HepG2 (cell line): ENCODE measurements around the gene IPO8. TPM values are rescaled to one million over a fixed set of nuclear protein-coding genes. Genes with fewer than 3 reads are reported as not detected.
A peak's percentile ranks its signal among the peaks of the same experiment; 100 is the strongest.

Experiments used
- AHR ChIP-seq: IDR thresholded peaks from 2 replicates; pipeline ENCODE4 v1.6.1; 2018; ENCODE audit warnings: missing genetic modification reagents, missing compliant biosample characterization
- BORCS8-MEF2B ChIP-seq: sonication (generic); formaldehyde crosslinking; IDR thresholded peaks from 2 replicates; pipeline ENCODE4 v1.8.0; 2022; ENCODE audit warnings: mild to moderate bottlenecking, missing genetic modification reagents
- CBFB ChIP-seq: sonication (generic); formaldehyde crosslinking; IDR thresholded peaks from 2 replicates; pipeline ENCODE4 v1.4.0; 2020; ENCODE audit warnings: missing genetic modification reagents
- EEA1 ChIP-seq: sonication (generic); formaldehyde crosslinking; IDR thresholded peaks from 2 replicates; pipeline ENCODE4 v1.5.1; 2020; ENCODE audit warnings: mild to moderate bottlenecking, missing genetic modification reagents, borderline replicate concordance
- FOXC1 ChIP-seq: sonication (generic); formaldehyde crosslinking; IDR thresholded peaks from 2 replicates; pipeline ENCODE4 v1.8.0; 2022; ENCODE audit warnings: mild to moderate bottlenecking, missing genetic modification reagents, borderline replicate concordance
- HNRNPH1 ChIP-seq: fragments of 200-400 bp; formaldehyde crosslinking; optimal IDR thresholded peaks from 2 replicates; pipeline ENCODE3; 2017; ENCODE audit warnings: mild to moderate bottlenecking, low read depth, low read length
- HNRNPL ChIP-seq: fragments of 200-400 bp; formaldehyde crosslinking; IDR thresholded peaks from 2 replicates; pipeline ENCODE4 v1.6.1; 2017; ENCODE audit warnings: mild to moderate bottlenecking, low read depth, low read length
- KLF13 ChIP-seq: sonication (generic); formaldehyde crosslinking; IDR thresholded peaks from 2 replicates; pipeline ENCODE4 v1.4.0; 2020; ENCODE audit warnings: mild to moderate bottlenecking, missing genetic modification reagents
- MAF1 ChIP-seq: sonication (generic); formaldehyde crosslinking; IDR thresholded peaks from 2 replicates; pipeline ENCODE4 v1.5.0; 2020; ENCODE audit warnings: missing genetic modification reagents, borderline replicate concordance
- MED8 ChIP-seq: sonication (generic); formaldehyde crosslinking; IDR thresholded peaks from 2 replicates; pipeline ENCODE4 v1.8.1; 2023; ENCODE audit warnings: mild to moderate bottlenecking, missing genetic modification reagents; ENCODE audit not compliant: insufficient replicate concordance
- MIXL1 ChIP-seq: IDR thresholded peaks from 2 replicates; pipeline ENCODE4 v1.6.1; 2016
- NCOR1 ChIP-seq: fragments of 200-600 bp; sonication (generic); IDR thresholded peaks from 2 replicates; pipeline ENCODE4 v1.7.0; 2017; ENCODE audit warnings: antibody characterized with exemption, low read length, borderline replicate concordance
- RFXANK ChIP-seq: IDR thresholded peaks from 2 replicates; pipeline ENCODE4 v1.6.1; 2016
- RNF2 ChIP-seq: fragments of 450-650 bp; conservative IDR thresholded peaks from 2 replicates; pipeline ENCODE4 v1.6.1; 2016; ENCODE audit warnings: low read depth
- SNAPC2 ChIP-seq: sonication (generic); formaldehyde crosslinking; IDR thresholded peaks from 2 replicates; pipeline ENCODE4 v1.8.1; 2022; ENCODE audit warnings: mild to moderate bottlenecking, missing genetic modification reagents
- SP140L ChIP-seq: sonication (generic); formaldehyde crosslinking; IDR thresholded peaks from 2 replicates; pipeline ENCODE4 v1.4.0; 2020; ENCODE audit warnings: missing genetic modification reagents, borderline replicate concordance
- TCF12 ChIP-seq, 2 experiments: fragments of 450-650 bp in 1 of 2; sonication (generic) in 1 of 2; formaldehyde crosslinking in 1 of 2; IDR thresholded peaks; 2 replicates each; pipeline versions ENCODE4 v1.6.1 to v1.8.0; 2017 to 2022; ENCODE audit warnings: antibody characterized with exemption in 1 of 2, mild to moderate bottlenecking in 1 of 2, missing genetic modification reagents in 1 of 2, moderate library complexity in 1 of 2
- ZFP90 ChIP-seq: sonication (generic); formaldehyde crosslinking; IDR thresholded peaks from 2 replicates; pipeline ENCODE4 v1.8.0; 2022; ENCODE audit warnings: missing genetic modification reagents, mild to moderate bottlenecking, inconsistent platforms, borderline replicate concordance
- ZKSCAN8 ChIP-seq: IDR thresholded peaks from 2 replicates; pipeline ENCODE4 v1.6.1; 2016; ENCODE audit warnings: borderline replicate concordance, missing genetic modification reagents, missing compliant biosample characterization
- ZNF124 ChIP-seq: sonication (generic); formaldehyde crosslinking; IDR thresholded peaks from 2 replicates; pipeline ENCODE4 v1.4.0; 2020; ENCODE audit warnings: missing genetic modification reagents
- ZNF747 ChIP-seq: sonication (generic); formaldehyde crosslinking; IDR thresholded peaks from 2 replicates; pipeline ENCODE4 v1.8.1; 2023; ENCODE audit warnings: missing genetic modification reagents, mild to moderate bottlenecking, borderline replicate concordance
- ZNF766 ChIP-seq: sonication (generic); formaldehyde crosslinking; IDR thresholded peaks from 2 replicates; pipeline ENCODE4 v1.5.0; 2020; ENCODE audit warnings: missing genetic modification reagents, borderline replicate concordance
- ZNF777 ChIP-seq: sonication (generic); formaldehyde crosslinking; IDR thresholded peaks from 2 replicates; pipeline ENCODE4 v1.4.0; 2020; ENCODE audit warnings: missing genetic modification reagents
- ZNF816 ChIP-seq: sonication (generic); formaldehyde crosslinking; IDR thresholded peaks from 2 replicates; pipeline ENCODE4 v1.8.0; 2022; ENCODE audit warnings: missing genetic modification reagents, mild to moderate bottlenecking, borderline replicate concordance
- polyA plus RNA-seq, 8 experiments: library from polyadenylated mRNA; depleted of rRNA in 3 of 8; stranded (reverse) in 7 of 8; unstranded in 1 of 8; fragments of >200 nt; fragmentation: Illumina TruSeq in 4 of 8; extraction: Trizol in 4 of 8; gene quantifications; 2 replicates each; pipeline versions ENCODE4 v1.2.1 to v1.2.3, GENCODE V29; 2011 to 2016; ENCODE audit warnings: low read depth in 4 of 8, missing spikeins in 1 of 8, mixed read lengths in 1 of 8; ENCODE audit not compliant: insufficient read depth in 1 of 8
- total RNA-seq, 5 experiments: library from RNA; depleted of rRNA; stranded (reverse); fragments of >200 nt; fragmentation: Illumina TruSeq; extraction: Trizol; gene quantifications; 2 replicates each; pipeline ENCODE4 v1.2.3, GENCODE V29; 2016; ENCODE audit warnings: low read depth in 1 of 5
- TF ChIP-seq, protein P1 (sequence below): sonication (generic); formaldehyde crosslinking; IDR thresholded peaks from 2 replicates; pipeline ENCODE4 v1.4.0; 2020; ENCODE audit warnings: low read depth, missing genetic modification reagents
- TF ChIP-seq, protein P2 (sequence below): sonication (generic); formaldehyde crosslinking; IDR thresholded peaks from 2 replicates; pipeline ENCODE4 v1.5.1; 2020; ENCODE audit warnings: missing genetic modification reagents, mild to moderate bottlenecking, borderline replicate concordance

Gene IPO8
- total and polyA plus RNA-seq, 2 of the 13 experiments (the other 11 are each of a cell fraction or from before 2014, with no cell fraction given): 6.3 to 21.8 TPM

- TF ChIP-seq MAF1 (CRISPR knock-in tag) (no peak), TCF12 (IDR thresholded peaks at IDR 0.05) (no peak), TCF12 (CRISPR knock-in tag; IDR thresholded peaks at IDR 0.05) (no peak), RFXANK (CRISPR knock-in tag) (no peak), ZNF124 (CRISPR knock-in tag) (0 out of 2 replicates have a peak, but pooled peaks have one; percentile 35), SNAPC2 (no peak), HNRNPL (peak; percentile 53; the same call in 1 of the 2 replicates), KLF13 (CRISPR knock-in tag) (no peak), ZNF766 (CRISPR knock-in tag) (no peak), CBFB (CRISPR knock-in tag) (peak; percentile 23; the same call in 1 of the 2 replicates), RNF2 (no peak), MIXL1 (CRISPR knock-in tag) (no peak), NCOR1 (no peak), ZNF816 (CRISPR knock-in tag) (no peak), ZNF777 (CRISPR knock-in tag) (0 out of 2 replicates have a peak, but pooled peaks have one; percentile 14), EEA1 (no peak), ZFP90 (CRISPR knock-in tag) (peak; percentile 70), MED8 (CRISPR knock-in tag) (no peak), ZNF747 (CRISPR knock-in tag) (no peak), AHR (CRISPR knock-in tag) (no peak), ZKSCAN8 (no peak), SP140L (CRISPR knock-in tag) (no peak), BORCS8-MEF2B (CRISPR knock-in tag) (peak; percentile 14; the same call in 1 of the 2 replicates), HNRNPH1 (no peak), FOXC1 (CRISPR knock-in tag) (no peak)
- TF ChIP-seq, protein P1, sequence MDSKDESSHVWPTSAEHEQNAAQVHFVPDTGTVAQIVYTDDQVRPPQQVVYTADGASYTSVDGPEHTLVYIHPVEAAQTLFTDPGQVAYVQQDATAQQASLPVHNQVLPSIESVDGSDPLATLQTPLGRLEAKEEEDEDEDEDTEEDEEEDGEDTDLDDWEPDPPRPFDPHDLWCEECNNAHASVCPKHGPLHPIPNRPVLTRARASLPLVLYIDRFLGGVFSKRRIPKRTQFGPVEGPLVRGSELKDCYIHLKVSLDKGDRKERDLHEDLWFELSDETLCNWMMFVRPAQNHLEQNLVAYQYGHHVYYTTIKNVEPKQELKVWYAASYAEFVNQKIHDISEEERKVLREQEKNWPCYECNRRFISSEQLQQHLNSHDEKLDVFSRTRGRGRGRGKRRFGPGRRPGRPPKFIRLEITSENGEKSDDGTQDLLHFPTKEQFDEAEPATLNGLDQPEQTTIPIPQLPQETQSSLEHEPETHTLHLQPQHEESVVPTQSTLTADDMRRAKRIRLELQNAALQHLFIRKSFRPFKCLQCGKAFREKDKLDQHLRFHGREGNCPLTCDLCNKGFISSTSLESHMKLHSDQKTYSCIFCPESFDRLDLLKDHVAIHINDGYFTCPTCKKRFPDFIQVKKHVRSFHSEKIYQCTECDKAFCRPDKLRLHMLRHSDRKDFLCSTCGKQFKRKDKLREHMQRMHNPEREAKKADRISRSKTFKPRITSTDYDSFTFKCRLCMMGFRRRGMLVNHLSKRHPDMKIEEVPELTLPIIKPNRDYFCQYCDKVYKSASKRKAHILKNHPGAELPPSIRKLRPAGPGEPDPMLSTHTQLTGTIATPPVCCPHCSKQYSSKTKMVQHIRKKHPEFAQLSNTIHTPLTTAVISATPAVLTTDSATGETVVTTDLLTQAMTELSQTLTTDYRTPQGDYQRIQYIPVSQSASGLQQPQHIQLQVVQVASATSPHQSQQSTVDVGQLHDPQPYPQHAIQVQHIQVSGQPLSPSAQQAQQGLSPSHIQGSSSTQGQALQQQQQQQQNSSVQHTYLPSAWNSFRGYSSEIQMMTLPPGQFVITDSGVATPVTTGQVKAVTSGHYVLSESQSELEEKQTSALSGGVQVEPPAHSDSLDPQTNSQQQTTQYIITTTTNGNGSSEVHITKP (CRISPR knock-in tag): no peak
- TF ChIP-seq, protein P2, sequence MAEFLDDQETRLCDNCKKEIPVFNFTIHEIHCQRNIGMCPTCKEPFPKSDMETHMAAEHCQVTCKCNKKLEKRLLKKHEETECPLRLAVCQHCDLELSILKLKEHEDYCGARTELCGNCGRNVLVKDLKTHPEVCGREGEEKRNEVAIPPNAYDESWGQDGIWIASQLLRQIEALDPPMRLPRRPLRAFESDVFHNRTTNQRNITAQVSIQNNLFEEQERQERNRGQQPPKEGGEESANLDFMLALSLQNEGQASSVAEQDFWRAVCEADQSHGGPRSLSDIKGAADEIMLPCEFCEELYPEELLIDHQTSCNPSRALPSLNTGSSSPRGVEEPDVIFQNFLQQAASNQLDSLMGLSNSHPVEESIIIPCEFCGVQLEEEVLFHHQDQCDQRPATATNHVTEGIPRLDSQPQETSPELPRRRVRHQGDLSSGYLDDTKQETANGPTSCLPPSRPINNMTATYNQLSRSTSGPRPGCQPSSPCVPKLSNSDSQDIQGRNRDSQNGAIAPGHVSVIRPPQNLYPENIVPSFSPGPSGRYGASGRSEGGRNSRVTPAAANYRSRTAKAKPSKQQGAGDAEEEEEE (CRISPR knock-in tag): no peak
These were observed at the start of gene IPO8 (continued) for GRCh38 chr12:30695199-30696102.
